GM12873 (cell line): ENCODE data around the gene CCDC69.

ENCODE experiments used
- CTCF ChIP-seq: IDR thresholded peaks from 2 replicates; pipeline ENCODE4 v1.5.1; 2012; ENCODE audit warnings: low read depth, mild to moderate bottlenecking, moderate library complexity, low read length, control low read depth; ENCODE audit not compliant: insufficient read depth; ENCODE audit errors: missing control alignments

CCDC69 gene

DNA sequence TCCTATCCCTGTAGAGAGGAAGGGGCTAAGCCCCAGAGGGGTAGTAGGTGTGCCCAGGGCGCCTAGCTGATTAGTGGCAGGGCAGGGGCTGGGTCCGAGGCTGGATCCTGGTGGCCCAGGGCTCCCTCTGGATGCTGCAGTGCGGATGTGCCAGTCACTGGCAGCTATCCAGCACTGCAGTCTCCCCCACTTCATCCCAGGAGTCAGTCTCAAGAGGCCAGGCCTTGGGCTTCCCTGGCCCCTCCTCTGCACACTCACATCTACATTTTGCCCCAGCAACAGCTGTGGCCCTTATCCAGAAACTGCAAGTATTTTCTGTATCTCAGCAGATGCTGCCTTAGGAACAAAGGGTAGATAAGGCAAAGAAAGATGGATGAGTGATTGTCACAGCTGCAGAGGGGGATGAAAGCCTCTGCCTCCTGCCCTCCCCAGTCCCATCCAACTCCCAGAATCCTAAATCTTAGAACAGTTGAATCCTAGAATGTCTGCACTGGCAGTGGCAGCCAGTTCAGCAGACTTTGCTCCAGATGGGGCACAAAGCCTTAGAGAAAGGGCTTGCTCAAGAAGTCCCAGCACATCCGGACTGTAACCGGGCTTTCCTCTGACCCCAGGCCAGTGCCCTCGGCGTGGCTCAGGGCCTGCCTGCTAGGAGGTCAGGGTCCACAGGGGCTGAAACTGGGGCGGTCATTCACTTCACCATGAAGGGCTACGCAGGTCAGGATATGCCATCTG is 68.0 kb downstream of the CCDC69 start:
- TF ChIP-seq CTCF: no peak

DNA sequence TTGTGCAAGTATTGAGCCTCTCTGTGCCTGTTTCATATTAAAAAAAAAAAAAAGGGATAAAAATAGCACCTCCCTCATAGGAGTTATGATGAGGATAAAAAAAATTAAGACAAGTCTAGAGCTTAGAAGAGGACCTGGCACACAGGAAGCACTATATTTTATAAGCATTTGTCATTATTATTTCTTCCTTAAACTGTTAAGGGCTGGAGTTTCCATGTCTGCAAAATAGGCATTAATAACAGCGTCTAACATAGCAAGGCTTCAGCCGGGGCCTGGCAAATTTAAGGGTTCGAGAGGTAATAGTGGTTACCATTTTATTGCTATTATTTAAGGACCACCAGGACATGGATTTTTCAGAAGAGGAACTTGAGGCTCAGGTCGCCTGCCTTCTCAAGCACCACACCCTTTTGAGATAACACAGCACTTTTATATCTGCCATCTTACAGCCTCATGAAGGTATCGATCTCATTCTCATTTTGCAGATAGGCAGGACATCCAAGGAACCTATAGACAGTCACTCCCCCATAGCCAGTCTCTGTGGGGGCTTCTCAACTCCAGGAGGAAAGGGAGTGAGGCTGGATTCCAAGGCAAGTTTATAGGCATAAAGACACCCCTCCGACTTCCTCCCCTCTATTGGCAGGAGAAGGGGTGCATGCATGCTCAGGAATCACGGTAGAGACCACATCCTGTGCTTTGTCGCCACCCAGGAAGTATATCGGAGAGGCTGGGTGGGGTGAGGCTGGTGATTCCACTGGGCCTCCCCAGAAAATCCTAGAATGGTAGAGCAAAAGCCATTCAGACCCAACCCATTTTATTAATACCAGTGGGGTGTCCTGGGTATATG is 68.7 kb downstream of the CCDC69 start:
- TF ChIP-seq CTCF: no peak

DNA sequence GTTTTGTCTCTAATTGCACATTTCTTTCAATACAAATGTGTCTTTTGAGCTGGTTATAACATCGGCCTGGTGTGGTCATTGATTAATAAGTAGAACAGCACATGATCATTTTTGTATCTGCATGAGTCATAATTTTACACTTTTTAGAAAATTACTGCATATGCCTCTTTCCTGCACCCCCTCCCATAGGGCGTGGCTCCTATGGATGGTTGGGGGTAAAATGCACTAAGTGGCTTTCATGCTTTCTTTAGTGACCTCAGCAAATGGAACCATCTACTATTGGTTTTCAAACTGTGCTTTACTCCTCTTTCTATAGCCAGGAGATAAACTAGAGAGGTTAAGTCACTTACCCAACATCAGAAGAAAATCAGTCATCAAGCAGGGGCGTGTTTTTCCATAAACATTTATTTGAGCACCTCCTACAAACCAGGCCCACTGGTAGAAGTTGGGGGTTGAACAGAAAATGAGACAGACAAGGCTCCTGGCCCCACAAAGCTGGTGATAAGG is 70.1 kb downstream of the CCDC69 start:
- no peak for TF ChIP-seq CTCF

GRCh38 chr5:151153300-151153699 is 70.6 kb downstream of the CCDC69 start:
- no peak for TF ChIP-seq CTCF

DNA sequence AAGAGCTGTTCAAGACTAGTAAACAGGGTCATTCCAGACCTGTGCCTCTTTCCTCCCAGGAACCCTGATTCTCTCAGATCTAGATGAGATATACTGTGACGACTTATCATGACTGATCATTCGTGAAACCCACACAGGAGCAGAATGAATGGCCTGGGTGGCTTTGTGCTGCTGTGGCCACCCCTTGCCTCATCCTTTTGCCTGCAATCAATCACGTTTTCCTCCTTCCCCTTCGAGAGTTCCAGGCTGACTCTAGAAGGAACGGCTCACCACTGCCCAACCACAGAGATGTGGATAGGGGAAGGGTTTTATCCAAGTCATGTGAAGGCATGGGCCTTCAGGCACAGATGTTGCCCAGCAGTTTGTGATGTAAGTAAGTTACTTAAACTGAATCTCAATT is 72.1 kb downstream of the CCDC69 start:
- no peak for TF ChIP-seq CTCF

GRCh38 chr5:151151263-151151660 is 72.6 kb downstream of the CCDC69 start:
- TF ChIP-seq CTCF: no peak
